Karpas-422 (cell line): Measurements from ENCODE around the gene KRTAP2-2. TPM values are rescaled to one million over a fixed set of nuclear protein-coding genes. Genes with fewer than 3 reads are reported as not detected.

Source experiments
- DNase-seq: peaks from one replicate; pipeline ENCODE4 v3.0.0-alpha.2; 2015
- H2AFZ ChIP-seq: fragments of 200-600 bp; sonication (generic); 2 replicates; pipeline ENCODE4 v1.6.1; 2014; ENCODE audit warnings: antibody characterized with exemption, low read length, mixed read lengths
- H3K27ac ChIP-seq: fragments of 200-600 bp; sonication (generic); 2 replicates; pipeline ENCODE4 v1.5.1; 2014; ENCODE audit warnings: mild to moderate bottlenecking, low read length, moderate library complexity
- H3K27me3 ChIP-seq: fragments of 200-600 bp; sonication (generic); 2 replicates; pipeline ENCODE4 v1.6.1; 2014; ENCODE audit warnings: low read length, mixed read lengths
- H3K36me3 ChIP-seq: fragments of 200-600 bp; sonication (generic); 2 replicates; pipeline ENCODE4 v1.6.1; 2014; ENCODE audit warnings: low read length, mixed read lengths; ENCODE audit not compliant: insufficient read depth
- H3K4me1 ChIP-seq: fragments of 200-600 bp; sonication (generic); 2 replicates; pipeline ENCODE4 v1.6.1; 2014; ENCODE audit warnings: mild to moderate bottlenecking, low read length, mixed read lengths
- H3K4me2 ChIP-seq: fragments of 200-600 bp; sonication (generic); 2 replicates; pipeline ENCODE4 v1.6.1; 2014; ENCODE audit warnings: low read length, low read depth, mild to moderate bottlenecking; ENCODE audit not compliant: poor library complexity, severe bottlenecking
- H3K4me3 ChIP-seq: fragments of 200-600 bp; sonication (generic); 2 replicates; pipeline ENCODE4 v1.5.1; 2014; ENCODE audit warnings: mild to moderate bottlenecking, antibody characterized with exemption, low read length, mixed read lengths
- H3K79me2 ChIP-seq: fragments of 200-600 bp; sonication (generic); 2 replicates; pipeline ENCODE4 v1.6.1; 2014; ENCODE audit warnings: mild to moderate bottlenecking, low read length, mixed read lengths
- H3K9ac ChIP-seq: fragments of 200-600 bp; sonication (generic); 2 replicates; pipeline ENCODE4 v1.6.0; 2014; ENCODE audit warnings: low read length
- H3K9me2 ChIP-seq: fragments of 200-600 bp; sonication (generic), shearing (Covaris generic); replicated peaks from 2 replicates; pipeline ENCODE4 v1.6.0; 2014; ENCODE audit warnings: mild to moderate bottlenecking, low read length, moderate library complexity; ENCODE audit not compliant: insufficient read depth
- H3K9me3 ChIP-seq: fragments of 300-700, 200-600 bp; sonication (generic); 2 replicates; pipeline ENCODE4 v1.6.1; 2014; ENCODE audit warnings: low read length, mixed read lengths
- H4K20me1 ChIP-seq: fragments of 200-600 bp; sonication (generic); 2 replicates; pipeline ENCODE4 v1.6.1; 2014; ENCODE audit warnings: mild to moderate bottlenecking, antibody characterized with exemption, low read length, low read depth; ENCODE audit not compliant: insufficient read depth
- total RNA-seq: library from RNA; depleted of rRNA; stranded (reverse); fragments of >200 nt; shearing (Covaris generic); gene quantifications from 2 replicates; pipeline ENCODE4 v1.2.3, GENCODE V29; 2014; ENCODE audit warnings: low replicate concordance

KRTAP2-2 gene
- total RNA-seq, 1 experiment from 2014 or later: not detected

- DNase-seq: no peak
- H4K20me1 ChIP-seq: no peaks in the 10 kb centered on the region
- no peaks in the 10 kb centered on the region for H3K27me3 ChIP-seq
Observed at GRCh38 chr17:41020336-41020735, 34.7 kb downstream of the KRTAP2-2 start.

GRCh38 chr17:41019415-41019814, 35.6 kb downstream of the KRTAP2-2 start:
- no peak overlapping the region for H2AFZ ChIP-seq
- H3K27me3 ChIP-seq: no peaks in the 10 kb centered on the region
- H3K27ac ChIP-seq: no peak overlapping the region
- H4K20me1 ChIP-seq: no peaks in the 10 kb centered on the region
- H3K9ac ChIP-seq: no peak overlapping the region
- DNase-seq: peak; percentile 11
- H3K9me2 ChIP-seq: no peaks in the 10 kb centered on the region
- H3K36me3 ChIP-seq: no peaks in the 10 kb centered on the region
- no peaks in the 10 kb centered on the region for H3K9me3 ChIP-seq
- H3K4me1 ChIP-seq: no peaks in the 10 kb centered on the region
- H3K4me3 ChIP-seq: no peak overlapping the region
- H3K79me2 ChIP-seq: no peaks in the 10 kb centered on the region
- H3K4me2 ChIP-seq: no peak overlapping the region

More at GRCh38 chr17:41020336-41020735, 34.7 kb downstream of the KRTAP2-2 start:
- Histone ChIP-seq H3K9me2 (no peaks in the 10 kb centered on the region), H3K79me2 (no peaks in the 10 kb centered on the region), H3K9me3 (no peaks in the 10 kb centered on the region), H3K9ac (no peak overlapping the region), H3K4me2 (no peak overlapping the region), H3K4me3 (no peak overlapping the region), H3K27ac (no peak overlapping the region), H3K4me1 (no peaks in the 10 kb centered on the region), H3K36me3 (no peaks in the 10 kb centered on the region), H2AFZ (no peak overlapping the region)

GRCh38 chr17:41018541-41018940, 36.5 kb downstream of the KRTAP2-2 start:
- H3K9me2 ChIP-seq: no peaks in the 10 kb centered on the region
- no peak overlapping the region for H3K4me3 ChIP-seq
- no peaks in the 10 kb centered on the region for H3K9me3 ChIP-seq
- no peak overlapping the region for H2AFZ ChIP-seq
- H3K36me3 ChIP-seq: no peaks in the 10 kb centered on the region
- no peaks in the 10 kb centered on the region for H3K4me1 ChIP-seq
- H3K4me2 ChIP-seq: no peak overlapping the region
- no peaks in the 10 kb centered on the region for H4K20me1 ChIP-seq
- no peaks in the 10 kb centered on the region for H3K27me3 ChIP-seq
- no peak overlapping the region for H3K27ac ChIP-seq
- H3K79me2 ChIP-seq: no peaks in the 10 kb centered on the region
- no peak overlapping the region for H3K9ac ChIP-seq
- DNase-seq: peak; percentile 37

GRCh38 chr17:41016578-41017215, 38.3 kb downstream of the KRTAP2-2 start:
- Histone ChIP-seq H3K79me2 (no peaks in the 10 kb centered on the region), H3K27ac (no peak overlapping the region), H4K20me1 (no peaks in the 10 kb centered on the region), H3K4me1 (no peaks in the 10 kb centered on the region), H3K4me3 (no peak overlapping the region), H3K4me2 (no peak overlapping the region), H3K9me3 (no peaks in the 10 kb centered on the region), H2AFZ (no peak overlapping the region), H3K9ac (no peak overlapping the region), H3K36me3 (no peaks in the 10 kb centered on the region), H3K9me2 (no peaks in the 10 kb centered on the region), H3K27me3 (no peaks in the 10 kb centered on the region)
- DNase-seq: no peak

GRCh38 chr17:41015454-41015853, 39.6 kb downstream of the KRTAP2-2 start:
- H3K4me3 ChIP-seq: no peak overlapping the region
- no peak overlapping the region for H3K4me2 ChIP-seq
- H3K9me3 ChIP-seq: no peaks in the 10 kb centered on the region
- H3K4me1 ChIP-seq: no peaks in the 10 kb centered on the region
- no peaks in the 10 kb centered on the region for H3K36me3 ChIP-seq
- DNase-seq: peak; percentile 41
- H3K9ac ChIP-seq: no peak overlapping the region
- no peaks in the 10 kb centered on the region for H3K9me2 ChIP-seq
- H3K79me2 ChIP-seq: no peaks in the 10 kb centered on the region
- H3K27ac ChIP-seq: no peak overlapping the region
- H2AFZ ChIP-seq: no peak overlapping the region
- no peaks in the 10 kb centered on the region for H4K20me1 ChIP-seq
- no peaks in the 10 kb centered on the region for H3K27me3 ChIP-seq

- H3K36me3 ChIP-seq: no peaks in the 10 kb centered on the region
- no peaks in the 10 kb centered on the region for H3K9me2 ChIP-seq
- no peak overlapping the region for H3K4me2 ChIP-seq
- no peak overlapping the region for H3K27ac ChIP-seq
- no peaks in the 10 kb centered on the region for H4K20me1 ChIP-seq
- H3K9ac ChIP-seq: no peak overlapping the region
- no peaks in the 10 kb centered on the region for H3K79me2 ChIP-seq
- DNase-seq: no peak
- H3K4me1 ChIP-seq: no peaks in the 10 kb centered on the region
- H3K27me3 ChIP-seq: no peaks in the 10 kb centered on the region
- H3K4me3 ChIP-seq: no peak overlapping the region
- H2AFZ ChIP-seq: no peak overlapping the region
- H3K9me3 ChIP-seq: no peaks in the 10 kb centered on the region
Observed at GRCh38 chr17:41013606-41014005, 41.4 kb downstream of the KRTAP2-2 start.

- H3K36me3 ChIP-seq: no peaks in the 10 kb centered on the region
- no peak overlapping the region for H3K4me3 ChIP-seq
- no peaks in the 10 kb centered on the region for H3K4me1 ChIP-seq
- H3K27me3 ChIP-seq: no peaks in the 10 kb centered on the region
- no peaks in the 10 kb centered on the region for H3K9me2 ChIP-seq
- H3K27ac ChIP-seq: no peak overlapping the region
- H3K9ac ChIP-seq: no peak overlapping the region
- DNase-seq: no peak
- no peaks in the 10 kb centered on the region for H3K9me3 ChIP-seq
- H3K79me2 ChIP-seq: no peaks in the 10 kb centered on the region
- H3K4me2 ChIP-seq: no peak overlapping the region
- no peaks in the 10 kb centered on the region for H4K20me1 ChIP-seq
- H2AFZ ChIP-seq: no peak overlapping the region
Observed at GRCh38 chr17:41013181-41013580, 41.8 kb downstream of the KRTAP2-2 start.

- Histone ChIP-seq H3K9me2 (no peaks in the 10 kb centered on the region), H3K79me2 (no peaks in the 10 kb centered on the region), H3K9ac (no peak overlapping the region), H3K4me1 (no peaks in the 10 kb centered on the region), H4K20me1 (no peaks in the 10 kb centered on the region), H3K4me3 (no peak overlapping the region), H3K27ac (no peak overlapping the region), H2AFZ (no peak overlapping the region), H3K36me3 (no peaks in the 10 kb centered on the region), H3K4me2 (no peak overlapping the region), H3K27me3 (no peaks in the 10 kb centered on the region), H3K9me3 (no peaks in the 10 kb centered on the region)
- no peak for DNase-seq
Observed at GRCh38 chr17:41012326-41013120, 42.5 kb downstream of the KRTAP2-2 start.
